OCI-LY3 (cell line): ENCODE data around the gene SPATS2.
A peak's percentile ranks its signal among the peaks of the same experiment; 100 is the strongest.
"Not testable (repeated sequence)": the region's sequence is repeated elsewhere in the genome, so short reads cannot be mapped to it uniquely, and the experiment has no call there.

ENCODE experiments used
- H2AFZ ChIP-seq: fragments of 200-600, 300-600 bp; shearing (Covaris generic); 2 replicates; pipeline ENCODE4 v1.6.0; 2014; ENCODE audit warnings: antibody characterized with exemption, low read depth, low read length
- H3K27ac ChIP-seq: fragments of 200-600, 300-600 bp; sonication (generic); 2 replicates; pipeline ENCODE4 v1.5.1; 2014; ENCODE audit warnings: mild to moderate bottlenecking, low read length, moderate library complexity, mixed read lengths
- H3K27me3 ChIP-seq: fragments of 200-600, 300-600 bp; sonication (generic); 2 replicates; pipeline ENCODE4 v1.6.1; 2014; ENCODE audit warnings: low read depth, low read length, mixed read lengths
- H3K36me3 ChIP-seq: fragments of 200-600, 300-600 bp; sonication (generic); replicated peaks from 2 replicates; pipeline ENCODE3; 2014; ENCODE audit warnings: low read depth, low read length, mixed read lengths
- H3K4me1 ChIP-seq: fragments of 300-600, 200-600 bp; sonication (generic); 2 replicates; pipeline ENCODE4 v1.6.1; 2014; ENCODE audit warnings: low read length, mixed read lengths
- H3K4me2 ChIP-seq: fragments of 200-600, 300-600 bp; sonication (generic); 2 replicates; pipeline ENCODE4 v1.6.1; 2014; ENCODE audit warnings: low read length, mixed read lengths
- H3K4me3 ChIP-seq: fragments of 300-600, 200-600 bp; sonication (generic); 2 replicates; pipeline ENCODE4 v1.5.1; 2014; ENCODE audit warnings: antibody characterized with exemption, mild to moderate bottlenecking, low read length, moderate library complexity
- H3K79me2 ChIP-seq: fragments of 300-600, 200-600 bp; shearing (Covaris generic); 2 replicates; pipeline ENCODE4 v1.6.1; 2014; ENCODE audit warnings: mild to moderate bottlenecking, low read length, mixed read lengths
- H3K9ac ChIP-seq: fragments of 300-600, 200-600 bp; shearing (Covaris generic); 2 replicates; pipeline ENCODE4 v1.6.0; 2014; ENCODE audit warnings: mild to moderate bottlenecking, low read length, moderate library complexity
- H3K9me3 ChIP-seq: fragments of 200-600, 300-600 bp; shearing (Covaris generic); 2 replicates; pipeline ENCODE4 v1.6.1; 2014; ENCODE audit warnings: low read length, mixed read lengths; ENCODE audit not compliant: insufficient read depth
- H4K20me1 ChIP-seq: fragments of 200-600, 300-600 bp; sonication (generic); 2 replicates; pipeline ENCODE4 v1.6.1; 2016; ENCODE audit warnings: low read length, mixed read lengths; ENCODE audit not compliant: insufficient read depth
- CTCF ChIP-seq: fragments of 200-600, 300-600 bp; sonication (generic); IDR thresholded peaks from 2 replicates; pipeline ENCODE4 v1.5.1; 2014; ENCODE audit warnings: antibody characterized with exemption, low read length, low read depth
- EZH2phosphoT487 ChIP-seq: fragments of 200-600 bp; shearing (Covaris generic); IDR thresholded peaks from 2 replicates; pipeline ENCODE4 v1.6.1; 2018; ENCODE audit warnings: antibody characterized with exemption, mixed run types, low read depth

SPATS2 gene

DNA sequence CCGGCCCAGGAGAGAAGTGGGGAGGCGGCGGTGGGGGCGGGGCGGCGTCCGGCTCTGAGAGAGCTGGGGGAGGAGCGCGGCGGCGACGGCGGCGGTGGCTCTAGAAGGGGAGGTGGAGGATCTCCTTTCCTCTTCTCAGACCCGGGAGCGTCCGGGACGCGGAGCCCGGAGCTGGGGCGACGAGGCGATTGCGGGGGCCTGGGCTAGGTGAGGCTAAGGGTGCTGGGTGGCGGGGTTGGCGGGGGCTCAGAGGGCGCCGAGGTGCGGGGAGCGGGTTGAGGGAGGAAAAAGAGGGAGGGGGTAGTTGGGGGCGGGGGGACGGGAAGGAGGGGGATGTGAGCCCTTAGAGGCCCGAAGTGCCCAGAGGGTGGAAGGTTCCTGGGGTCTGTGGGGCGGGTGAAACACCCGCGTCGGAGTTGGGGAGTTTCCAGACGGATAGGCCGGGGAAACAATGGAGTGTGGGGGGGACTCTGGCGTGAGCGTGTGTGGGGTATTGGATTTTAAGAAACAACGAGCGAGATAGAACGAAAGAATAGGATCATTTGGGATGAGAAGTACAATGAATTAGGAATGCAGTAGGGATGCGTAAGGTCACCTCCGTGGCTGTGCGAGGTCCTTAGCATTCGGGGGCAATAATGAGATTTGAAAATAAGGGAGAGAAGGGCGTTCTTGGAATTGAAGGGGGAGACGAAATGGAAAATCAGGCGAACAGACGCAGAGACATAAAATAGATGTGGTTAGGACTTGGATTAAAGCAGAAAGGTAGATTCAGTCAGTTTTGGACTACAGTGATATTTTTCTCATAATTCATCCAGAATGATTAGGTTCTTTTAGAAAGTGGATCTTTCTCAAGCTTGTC, at the start of gene SPATS2:
Gene SPATS2 (plus strand): TSS at position 82 of the 859 bp plus-strand sequence. CDS start 93,551 bp downstream, outside the sequence.
- Histone ChIP-seq H3K9me3 (no peaks in the 10 kb centered on the region), H3K9ac (peak within 1 kb of the TSS; percentile 96), H3K4me1 (peaks cover 28% of the 10 kb centered on the region), H3K36me3 (no peaks in the 10 kb centered on the region), H3K4me3 (peak within 1 kb of the TSS; percentile 87), H3K27ac (peak within 1 kb of the TSS; percentile 83), H2AFZ (peak within 1 kb of the TSS; percentile 83), H4K20me1 (peaks cover 22% of the 10 kb centered on the region; the same call in 1 of the 2 replicates), H3K4me2 (peak within 1 kb of the TSS; percentile 91), H3K27me3 (no peaks in the 10 kb centered on the region), H3K79me2 (peaks cover 53% of the 10 kb centered on the region)
- TF ChIP-seq EZH2phosphoT487: no peak
- TF ChIP-seq CTCF: no peak

DNA sequence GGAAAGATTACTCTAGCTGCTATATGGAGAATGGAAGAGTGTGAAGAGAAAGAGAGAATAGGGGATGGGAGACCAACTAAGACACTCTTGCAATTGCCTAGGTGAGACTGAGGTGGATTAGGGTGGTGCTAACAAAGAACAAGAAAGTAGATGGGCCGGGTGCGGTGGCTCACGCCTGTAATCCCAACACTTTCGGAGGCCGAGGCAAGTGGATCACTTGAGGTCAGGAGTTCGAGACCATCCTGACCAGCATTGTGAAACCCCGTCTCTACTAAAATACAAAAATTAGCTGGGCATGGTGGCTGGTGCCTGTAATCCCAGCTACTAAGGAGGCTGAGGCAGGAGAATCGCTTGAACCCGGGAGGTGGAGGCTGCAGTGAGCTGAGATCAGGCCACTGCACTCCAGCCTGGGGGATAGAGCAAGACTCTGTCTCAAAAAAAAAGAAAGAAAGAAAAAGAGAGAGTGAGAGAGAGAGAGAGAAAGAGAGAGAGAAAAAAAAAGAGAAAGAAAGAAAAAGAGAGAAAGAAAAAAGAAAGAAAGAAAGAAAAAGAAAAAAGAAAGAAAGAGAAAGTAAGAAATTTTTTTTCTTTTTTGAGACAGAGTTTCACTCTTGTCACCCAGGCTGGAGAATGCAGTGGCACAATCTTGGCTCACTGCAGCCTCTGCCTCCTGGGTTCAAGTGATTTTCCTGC, 46.7 kb upstream of the SPATS2 start:
- H4K20me1 ChIP-seq, H3K9ac ChIP-seq, H3K9me3 ChIP-seq, H3K4me3 ChIP-seq, H3K36me3 ChIP-seq, H3K27me3 ChIP-seq, H2AFZ ChIP-seq, H3K4me2 ChIP-seq, H3K27ac ChIP-seq: not testable (repeated sequence)
- H3K4me1 ChIP-seq: peaks cover 11% of the 10 kb centered on the region
- peaks cover 11% of the 10 kb centered on the region for H3K79me2 ChIP-seq

GRCh38 chr12:49322367-49322707, 44.9 kb upstream of the SPATS2 start:
- no peak for TF ChIP-seq CTCF
- TF ChIP-seq EZH2phosphoT487: no peak
- H3K4me3 ChIP-seq: peak overlapping the region; percentile 96
- peak overlapping the region; percentile 92 for H3K4me2 ChIP-seq
- H4K20me1 ChIP-seq: no peaks in the 10 kb centered on the region
- H3K9me3 ChIP-seq: no peaks in the 10 kb centered on the region
- H3K36me3 ChIP-seq: peaks cover 21% of the 10 kb centered on the region
- peak overlapping the region; percentile 64; the same call in 1 of the 2 replicates for H2AFZ ChIP-seq
- no peaks in the 10 kb centered on the region for H3K27me3 ChIP-seq
- peaks cover 11% of the 10 kb centered on the region for H3K4me1 ChIP-seq
- peak overlapping the region; percentile 70 for H3K9ac ChIP-seq
- peaks cover 11% of the 10 kb centered on the region for H3K79me2 ChIP-seq
- peak overlapping the region; percentile 39; the same call in 1 of the 2 replicates for H3K27ac ChIP-seq

- H3K79me2 ChIP-seq: peaks cover 11% of the 10 kb centered on the region
- H3K9me3 ChIP-seq: no peaks in the 10 kb centered on the region
- no peaks in the 10 kb centered on the region for H3K27me3 ChIP-seq
- peak within 1 kb of the TSS; percentile 54 for H3K27ac ChIP-seq
- H3K4me1 ChIP-seq: peaks cover 11% of the 10 kb centered on the region
- peaks cover 22% of the 10 kb centered on the region for H3K36me3 ChIP-seq
- H3K4me2 ChIP-seq: peak within 1 kb of the TSS; percentile 92
- TF ChIP-seq CTCF: no peak
- no peak for TF ChIP-seq EZH2phosphoT487
- peak within 1 kb of the TSS; percentile 93; the same call in 1 of the 2 replicates for H2AFZ ChIP-seq
- H3K4me3 ChIP-seq: peak within 1 kb of the TSS; percentile 96
- no peaks in the 10 kb centered on the region for H4K20me1 ChIP-seq
- H3K9ac ChIP-seq: peak within 1 kb of the TSS; percentile 92
These were observed 44.3 kb upstream of the SPATS2 start, which contains the start of gene TROAP for GRCh38 chr12:49322708-49323523. Gene TROAP, plus strand, starts transcription at chr12:49323255. Its CDS starts 354 bp downstream, at chr12:49323609.
